ENCODE results near the gene USP2.

The USP2 gene

GRCh38 chr11:119381181-119381988 is at the start of gene USP2:
USP2 (minus strand) TSS chr11:119381690; CDS start chr11:119373480, 8,210 bp downstream.
- DNase-seq = peak; percentile 88

- DNase-seq = no peak
Measured at GRCh38 chr11:119427279-119427678, 45.8 kb upstream of the USP2 start.

GRCh38 chr11:119426142-119426541 is 44.7 kb upstream of the USP2 start:
- DNase-seq = no peak

- DNase-seq = no peak
Measured at GRCh38 chr11:119424775-119425174, 43.3 kb upstream of the USP2 start.

GRCh38 chr11:119424276-119424675 is 42.8 kb upstream of the USP2 start:
- DNase-seq = no peak

GRCh38 chr11:119423509-119424254 is 42.2 kb upstream of the USP2 start:
- DNase-seq = no peak

GRCh38 chr11:119422809-119423508 is 41.5 kb upstream of the USP2 start, which contains the start of gene THY1:
THY1 (minus strand) TSS chr11:119423172; CDS start chr11:119420905, 2,267 bp downstream.
- no peak for DNase-seq

GRCh38 chr11:119421941-119422808 is 40.7 kb upstream of the USP2 start:
- DNase-seq = no peak

GRCh38 chr11:119421351-119421750 is 39.9 kb upstream of the USP2 start:
- no peak for DNase-seq

GRCh38 chr11:119420631-119421030 is 39.1 kb upstream of the USP2 start:
- DNase-seq = no peak

- DNase-seq = no peak
Measured at GRCh38 chr11:119419834-119420492, 38.5 kb upstream of the USP2 start.

- DNase-seq = no peak
Measured at GRCh38 chr11:119419246-119419645, 37.8 kb upstream of the USP2 start.

GRCh38 chr11:119418759-119419158 is 37.3 kb upstream of the USP2 start:
- no peak for DNase-seq

GRCh38 chr11:119417726-119418540 is 36.4 kb upstream of the USP2 start:
- no peak for DNase-seq

GRCh38 chr11:119416606-119417580 is 35.4 kb upstream of the USP2 start:
- DNase-seq = no peak

- no peak for DNase-seq
Measured at GRCh38 chr11:119415966-119416365, 34.5 kb upstream of the USP2 start.

- no peak for DNase-seq
Measured at GRCh38 chr11:119415517-119415916, 34.0 kb upstream of the USP2 start.

GRCh38 chr11:119414734-119415133 is 33.2 kb upstream of the USP2 start:
- DNase-seq = no peak

GRCh38 chr11:119414321-119414720 is 32.8 kb upstream of the USP2 start:
- no peak for DNase-seq

- DNase-seq = no peak
Measured at GRCh38 chr11:119412072-119412471, 30.6 kb upstream of the USP2 start.
